HG02970 (cell line): ENCODE data around the gene NIPA2.
A peak's percentile ranks its signal among the peaks of the same experiment; 100 is the strongest.
"Not testable (repeated sequence)": the region's sequence is repeated elsewhere in the genome, so short reads cannot be mapped to it uniquely, and the experiment has no call there.

Source experiments
- ATAC-seq: cut with Tn5 transposase; IDR thresholded peaks from one replicate; pipeline ENCODE4 v1.9.1; 2021; ENCODE audit warnings: mild to moderate bottlenecking, moderate library complexity, moderate number of reproducible peaks; ENCODE audit not compliant: unreplicated experiment, low FRiP score

Gene NIPA2

DNA sequence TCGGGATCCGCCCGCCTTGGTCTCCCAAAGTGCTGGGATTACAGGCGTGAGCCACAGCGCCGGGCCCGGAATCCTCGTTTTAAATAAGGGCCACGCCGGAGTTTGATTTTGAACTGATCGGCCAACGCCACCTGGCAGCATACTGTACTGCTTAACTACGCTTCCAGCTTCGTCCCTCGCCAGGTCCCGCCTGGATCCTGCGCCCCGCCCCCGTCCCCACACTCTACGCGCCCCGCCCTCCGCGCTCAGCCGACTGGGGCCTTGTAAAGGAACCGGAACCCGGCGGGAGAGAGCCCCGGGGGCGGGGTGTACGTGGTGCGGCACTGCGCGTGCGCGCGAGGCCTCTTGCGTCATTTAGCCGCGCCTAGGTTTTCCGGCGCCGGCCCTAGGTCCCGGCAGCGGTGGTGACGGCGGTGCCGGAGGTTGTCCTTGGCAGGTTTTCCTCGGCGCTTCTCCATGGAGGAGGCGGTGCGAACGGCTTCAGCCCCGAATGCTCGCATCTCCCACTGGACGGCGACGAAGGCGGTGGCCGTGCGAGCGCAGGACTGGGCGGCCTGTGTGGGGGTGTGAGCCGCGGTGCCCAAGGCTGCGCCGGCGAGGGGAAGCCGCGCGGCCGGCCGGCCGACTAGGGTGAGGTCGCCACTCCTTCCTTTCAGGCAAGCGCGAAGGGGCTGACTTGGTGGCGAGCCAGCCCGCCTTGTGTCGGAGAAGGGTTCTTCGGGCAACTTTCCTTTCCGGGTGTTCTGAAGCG is at the start of gene NIPA2:
Gene NIPA2 (plus strand): TSS at position 375 of the 751 bp plus-strand sequence. CDS start 13,066 bp downstream, outside the sequence.
- ATAC-seq: peak; percentile 78

DNA sequence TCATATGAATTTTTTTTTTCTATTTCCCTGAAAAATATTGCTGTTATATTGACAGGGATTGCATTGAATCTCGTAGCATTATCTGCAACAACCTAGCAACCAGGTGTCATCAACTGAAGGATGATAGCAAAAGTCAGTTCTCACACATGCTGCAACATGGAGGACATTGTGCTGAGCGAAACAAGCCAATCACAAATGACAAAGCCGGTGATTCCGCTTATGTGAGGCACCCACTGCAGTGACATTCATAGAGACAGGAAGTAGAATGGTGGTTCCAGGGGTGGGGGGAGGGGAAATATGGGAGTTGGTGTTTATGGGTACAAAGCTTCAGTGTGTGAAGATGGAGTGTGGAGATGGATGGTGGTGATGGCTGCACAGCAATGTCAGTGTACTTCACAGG is 44.4 kb upstream of the NIPA2 start:
- ATAC-seq: no peak

DNA sequence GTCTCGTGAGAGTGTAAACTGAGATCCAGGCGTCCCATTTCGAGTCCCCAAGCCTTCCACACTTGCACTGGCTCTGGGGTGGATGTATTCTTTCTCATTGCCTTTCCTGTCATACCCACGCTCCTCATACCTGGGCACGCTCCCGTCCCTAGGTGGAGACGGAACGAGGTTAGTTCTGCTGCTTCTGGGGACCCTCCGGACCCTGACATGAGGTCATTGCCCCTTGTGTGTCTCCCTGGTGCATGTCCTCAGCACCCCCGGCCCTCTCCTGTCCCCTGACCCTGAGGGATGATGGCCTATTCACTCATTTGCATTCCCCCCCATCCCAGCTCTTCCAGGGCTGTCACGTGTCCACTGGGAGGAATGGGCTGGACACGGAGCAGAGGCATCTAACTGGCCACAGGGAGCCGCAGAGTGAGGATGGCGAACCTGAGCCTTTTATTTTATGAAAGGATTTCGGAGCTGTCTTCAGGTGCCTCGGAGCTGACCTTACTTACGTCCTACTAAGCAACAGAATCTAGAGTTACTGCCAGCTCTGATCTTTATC is 43.8 kb upstream of the NIPA2 start:
- no peak for ATAC-seq

DNA sequence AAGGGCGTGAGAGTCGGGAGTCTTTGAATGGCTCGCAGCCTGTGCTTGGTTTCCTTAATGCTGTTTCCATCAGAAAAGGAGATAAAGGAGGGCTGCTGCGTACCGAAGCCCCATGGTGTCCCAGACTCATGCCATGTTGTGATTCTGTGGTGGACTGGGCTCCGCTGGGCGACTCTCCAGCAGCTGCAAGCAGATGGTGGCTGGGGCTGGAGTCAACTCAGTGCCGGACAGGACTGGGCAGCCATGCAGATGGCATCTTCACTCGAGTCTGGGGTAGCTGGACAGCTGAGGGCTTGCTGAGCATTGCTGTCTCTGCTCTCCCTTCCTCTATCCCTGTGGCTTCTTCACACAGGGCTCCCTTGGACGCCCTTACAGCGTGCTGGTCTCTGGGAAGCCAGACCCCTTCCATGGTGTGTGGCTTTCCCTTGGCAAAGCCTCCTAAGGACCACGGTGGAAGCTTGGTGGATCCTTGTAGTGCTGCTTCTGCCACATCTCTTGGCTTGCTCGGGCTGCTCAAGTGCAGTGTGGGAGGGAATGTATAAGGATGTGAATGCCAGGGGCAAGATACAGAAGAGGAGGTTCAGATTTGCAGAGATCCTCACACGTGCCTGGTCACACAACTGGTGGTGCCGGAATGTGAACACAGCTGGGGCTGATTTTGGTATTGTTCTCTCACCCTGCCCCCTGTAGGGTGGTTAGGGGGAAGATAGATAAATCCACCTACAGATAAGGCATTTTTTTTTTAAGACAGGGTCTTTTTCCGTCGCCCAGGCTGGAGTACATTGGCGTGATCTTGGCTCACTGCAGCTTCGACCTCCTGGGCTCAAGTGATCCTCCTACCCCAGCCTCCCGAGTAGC is 43.0 kb upstream of the NIPA2 start:
- ATAC-seq: no peak

DNA sequence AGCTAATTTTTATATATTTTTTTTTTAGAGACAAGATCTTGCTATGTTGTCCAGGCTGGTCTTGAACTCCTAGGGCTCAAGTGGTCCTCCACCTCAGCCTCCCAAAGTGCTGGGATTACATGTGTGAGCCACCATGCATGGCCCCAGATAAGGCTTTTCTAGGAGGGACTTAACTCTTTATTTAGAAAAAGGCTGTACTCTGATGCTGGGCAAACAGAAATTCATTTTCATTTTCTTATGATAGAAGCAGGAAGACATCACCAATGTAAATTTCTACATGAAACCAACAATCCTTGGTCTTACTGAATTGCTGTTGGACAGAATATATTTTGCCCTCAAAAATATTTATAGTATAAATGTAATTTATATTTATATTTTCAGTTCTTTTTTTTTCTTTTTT is 42.4 kb upstream of the NIPA2 start:
- no peak for ATAC-seq

DNA sequence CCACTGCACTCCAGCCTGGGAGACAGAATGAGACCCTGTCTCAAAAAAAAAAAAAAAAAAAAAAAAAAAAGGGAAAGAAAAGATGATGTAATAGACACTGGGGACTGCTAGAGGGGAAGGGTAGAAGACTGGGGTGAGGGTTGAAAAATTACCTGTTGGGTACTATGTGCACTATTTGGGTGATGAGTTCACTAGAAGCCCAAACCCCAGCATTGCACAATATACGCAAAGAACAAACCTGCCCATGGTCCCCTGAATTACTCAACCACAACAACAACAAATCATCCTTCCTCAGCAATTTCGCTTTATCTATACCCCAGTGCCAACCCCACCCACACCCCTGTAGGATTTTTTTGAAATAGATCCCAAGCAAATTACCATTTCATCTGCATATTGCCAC is 38.6 kb upstream of the NIPA2 start:
- no peak for ATAC-seq

DNA sequence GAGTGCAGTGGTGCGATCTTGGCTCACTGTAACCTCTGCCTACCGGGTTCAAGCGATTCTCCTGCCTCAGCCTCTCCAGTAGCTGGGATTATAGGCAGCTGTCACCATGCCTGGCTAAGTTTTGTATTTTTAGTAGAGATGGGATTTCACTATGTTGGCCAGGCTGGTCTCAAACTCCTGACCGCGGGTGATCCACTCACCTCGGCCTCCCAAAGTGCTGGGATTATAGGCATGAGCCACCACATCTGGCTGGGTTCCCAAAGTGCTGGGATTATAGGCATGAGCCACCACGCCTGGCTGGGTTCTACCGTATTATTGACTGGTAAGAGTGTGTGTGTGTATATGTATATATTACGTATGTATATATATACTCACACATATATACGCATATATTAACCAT is 35.5 kb upstream of the NIPA2 start:
- ATAC-seq: not testable (repeated sequence)

DNA sequence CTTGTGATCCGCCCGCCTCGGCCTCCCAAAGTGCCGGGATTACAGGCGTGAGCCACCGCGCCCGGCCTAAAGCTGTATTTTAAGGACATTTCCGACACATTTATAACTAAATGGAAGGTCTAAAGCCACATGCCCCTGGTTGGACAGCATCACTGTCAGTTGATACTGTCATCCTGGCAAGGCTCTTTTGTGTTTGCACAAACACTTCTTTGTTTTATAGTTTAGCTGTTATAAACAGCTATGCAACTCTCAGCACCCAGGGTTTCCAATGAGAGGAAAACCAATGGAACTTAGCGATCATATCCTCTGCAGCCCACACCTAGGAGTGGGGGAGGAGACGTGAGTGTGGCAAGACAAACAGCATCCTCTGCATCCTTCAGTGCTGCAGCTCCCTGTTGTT is 32.3 kb upstream of the NIPA2 start:
- ATAC-seq: no peak

DNA sequence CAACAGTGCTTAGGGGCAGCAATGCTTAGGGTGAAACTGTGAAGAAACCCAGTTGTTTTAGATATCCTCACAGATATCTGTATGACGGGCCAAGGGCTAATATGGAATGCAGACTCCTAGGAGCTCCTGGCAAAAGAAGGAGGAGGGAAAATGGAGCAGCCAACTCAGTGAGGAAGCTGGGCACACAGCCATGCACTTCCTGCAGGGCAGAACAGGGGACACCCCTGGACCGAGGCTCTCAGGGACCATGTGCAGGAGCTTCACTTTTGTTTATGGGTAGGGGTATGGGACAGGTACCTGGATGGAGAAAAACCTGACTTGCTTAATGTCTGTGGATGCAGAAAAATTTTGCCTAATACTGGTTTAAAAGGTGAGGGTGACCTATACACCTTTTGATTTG is 31.8 kb upstream of the NIPA2 start:
- no peak for ATAC-seq

DNA sequence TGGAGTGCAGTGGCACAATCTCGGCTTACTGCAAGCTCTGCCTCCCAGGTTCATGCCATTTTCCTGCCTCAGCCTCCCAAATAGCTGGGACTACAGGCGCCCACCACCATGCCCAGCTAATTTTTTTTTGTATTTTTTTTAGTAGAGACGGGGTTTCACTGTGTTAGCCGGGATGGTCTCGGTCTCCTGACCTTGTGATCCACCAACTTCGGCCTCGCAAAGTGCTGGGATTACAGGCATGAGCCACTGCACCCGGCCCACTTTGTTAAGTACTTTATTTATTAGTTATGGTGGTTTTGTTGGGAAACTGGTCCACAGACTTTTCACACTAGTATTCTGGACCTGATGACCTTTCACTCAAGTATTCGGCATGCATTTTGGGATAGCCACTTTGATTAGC is 30.6 kb upstream of the NIPA2 start:
- not testable (repeated sequence) for ATAC-seq

DNA sequence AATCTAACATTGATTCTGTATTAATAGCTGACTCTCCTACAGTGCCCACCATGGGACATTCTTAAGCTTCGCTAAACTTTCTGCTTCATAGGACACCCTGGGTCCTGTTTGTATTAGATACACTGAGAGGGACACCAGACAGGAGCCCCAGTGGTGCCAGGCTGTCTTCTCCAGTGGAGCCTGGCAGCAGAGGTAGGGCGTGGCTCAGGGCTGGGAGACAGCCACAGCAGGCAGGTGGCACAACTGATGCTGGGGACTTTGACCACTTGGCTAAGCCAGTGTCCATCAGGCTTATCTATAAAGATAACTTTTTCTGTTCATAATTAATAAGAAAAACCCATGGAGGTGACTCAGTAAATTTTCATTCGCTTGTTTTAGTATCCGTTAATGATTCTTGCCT is 30.2 kb upstream of the NIPA2 start:
- ATAC-seq: no peak

DNA sequence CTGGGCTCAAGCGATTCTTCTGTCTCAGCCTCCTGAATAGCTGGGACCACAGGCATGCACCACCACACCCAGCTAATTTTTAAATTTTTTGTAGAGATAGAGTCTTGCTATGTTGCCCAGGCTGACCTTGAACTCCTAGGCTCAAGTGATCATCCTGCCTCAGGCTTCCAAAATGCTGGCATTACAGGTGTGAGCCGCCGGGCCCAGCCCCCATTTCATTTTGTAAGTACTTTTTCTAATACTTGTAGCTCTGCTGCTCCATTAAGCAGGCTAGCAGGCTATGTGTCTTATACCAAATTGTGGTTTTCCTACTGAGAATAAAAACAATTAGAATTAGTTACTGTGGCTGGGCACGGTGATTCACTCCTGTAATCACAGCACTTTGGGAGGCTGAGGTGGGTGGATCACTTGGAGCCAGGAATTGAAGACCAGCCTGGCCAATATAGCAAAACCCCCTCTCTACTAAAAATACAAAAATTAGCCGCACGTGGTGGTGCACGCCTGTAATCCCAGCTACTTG is 29.6 kb upstream of the NIPA2 start:
- ATAC-seq: no peak

DNA sequence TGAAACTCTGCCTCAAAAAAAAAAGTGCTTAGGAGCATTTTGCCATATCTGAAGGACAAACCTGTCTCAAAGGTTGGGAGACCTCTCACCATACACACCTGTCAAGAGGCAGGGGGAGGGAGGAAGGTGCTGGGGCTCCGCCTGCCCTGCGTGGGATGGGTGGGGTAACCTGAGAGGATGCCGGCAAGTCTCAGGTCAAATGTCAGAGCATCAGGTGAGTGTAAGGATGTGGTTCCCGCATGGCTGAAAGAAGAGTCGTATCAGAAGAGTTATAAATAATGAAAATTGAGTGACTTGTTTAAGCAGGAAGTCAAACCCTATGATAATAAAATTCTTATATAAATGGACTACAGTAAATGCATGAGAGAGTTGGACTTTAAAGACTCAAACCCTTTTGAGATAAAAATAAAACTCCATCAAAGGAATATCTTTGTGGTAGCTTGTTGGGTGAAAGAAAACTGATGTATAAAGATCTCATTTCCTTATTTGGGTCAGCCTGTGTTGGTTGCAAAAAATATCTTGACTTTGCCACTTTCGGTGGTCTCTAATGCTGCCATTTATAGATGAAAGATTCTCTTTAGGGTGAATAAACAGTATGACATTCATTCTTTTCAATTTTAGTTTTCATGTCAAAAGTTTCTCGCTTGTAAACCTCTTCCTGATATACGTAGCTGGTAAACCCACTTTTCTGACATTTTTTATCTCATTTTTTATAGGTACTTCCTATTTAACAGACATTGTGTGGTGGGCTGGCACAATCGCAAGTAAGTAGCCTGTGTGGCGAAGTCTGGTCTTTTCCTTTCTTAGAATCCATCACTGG is 28.2 kb upstream of the NIPA2 start:
- ATAC-seq: no peak

DNA sequence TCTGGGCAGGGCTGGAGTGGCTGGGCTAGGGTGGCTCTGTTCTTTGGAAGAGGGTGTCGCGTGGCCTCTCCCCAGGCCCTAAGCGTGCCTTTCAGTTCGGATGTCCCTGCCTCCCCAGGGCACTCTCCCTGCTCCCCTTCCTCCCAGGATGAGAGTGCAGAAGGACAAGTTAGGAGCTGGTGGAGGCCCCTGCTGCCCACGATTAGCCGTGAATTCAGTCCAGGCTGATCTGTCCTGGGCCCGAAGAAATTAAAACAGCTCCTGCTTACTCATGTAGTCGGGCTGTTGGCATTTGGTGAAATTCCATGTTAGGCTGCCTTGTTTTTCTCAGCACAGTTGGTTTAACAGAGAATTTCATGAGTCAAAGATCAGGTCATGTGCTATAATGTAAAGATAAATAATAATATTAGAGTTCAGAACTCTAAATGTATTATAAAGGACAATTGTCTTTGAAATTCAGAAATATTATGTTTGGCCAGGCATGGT is 27.6 kb upstream of the NIPA2 start:
- no peak for ATAC-seq

DNA sequence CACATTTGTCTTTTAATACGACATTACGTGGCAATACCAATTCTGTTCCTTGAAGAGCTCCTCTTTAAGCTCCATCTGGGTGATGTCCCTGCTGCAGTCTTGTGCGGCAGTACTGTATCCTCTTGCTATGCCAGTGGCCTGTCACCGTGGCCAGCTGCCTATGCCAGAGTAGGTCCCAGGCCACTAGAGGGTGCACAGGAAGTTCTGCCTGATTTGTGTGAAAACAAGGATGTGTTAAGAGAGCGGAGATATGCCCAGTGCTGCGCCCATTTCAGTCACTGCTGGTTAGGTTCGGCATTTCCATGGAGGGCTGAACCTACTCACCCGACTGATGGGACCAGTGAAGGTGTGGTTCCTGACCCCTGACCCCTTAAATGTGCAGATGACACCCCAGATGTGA is 26.8 kb upstream of the NIPA2 start:
- ATAC-seq: no peak

DNA sequence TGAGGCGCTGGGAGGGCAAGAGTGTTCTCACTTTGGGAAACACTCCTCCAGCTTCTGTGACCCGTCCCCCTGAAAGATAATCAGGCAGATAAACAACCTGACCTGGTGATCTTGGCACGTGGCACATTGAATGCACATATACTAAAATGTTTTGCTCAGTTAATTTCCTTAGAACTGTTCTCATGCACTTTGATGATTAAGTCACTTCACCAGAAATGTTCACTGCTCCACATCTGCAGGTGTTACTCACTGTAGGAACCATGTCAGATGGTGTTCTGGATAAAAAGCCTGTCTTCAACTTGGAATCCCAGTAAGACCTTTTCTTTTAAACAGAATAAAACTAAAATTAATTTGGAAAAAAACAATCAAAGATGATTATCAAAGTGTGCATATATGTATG is 24.6 kb upstream of the NIPA2 start:
- ATAC-seq: no peak

DNA sequence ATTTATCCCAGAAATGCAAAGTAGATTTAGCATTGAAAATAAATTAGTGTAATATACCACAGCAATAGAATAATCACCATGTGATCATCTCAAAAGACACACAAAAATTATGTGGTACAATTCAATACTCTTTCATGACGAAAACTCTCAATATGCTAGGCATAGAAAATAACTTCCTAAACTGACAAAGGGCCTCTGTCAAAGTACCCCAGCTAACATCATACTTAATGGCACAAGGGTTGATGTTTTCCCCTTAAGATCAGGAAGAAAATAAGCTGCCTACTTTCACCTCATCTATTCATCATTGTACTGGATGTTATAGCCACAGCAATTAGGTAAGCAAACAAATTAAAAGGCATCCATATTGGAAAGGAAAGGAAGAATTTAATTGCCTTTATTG is 22.7 kb upstream of the NIPA2 start:
- no peak for ATAC-seq

DNA sequence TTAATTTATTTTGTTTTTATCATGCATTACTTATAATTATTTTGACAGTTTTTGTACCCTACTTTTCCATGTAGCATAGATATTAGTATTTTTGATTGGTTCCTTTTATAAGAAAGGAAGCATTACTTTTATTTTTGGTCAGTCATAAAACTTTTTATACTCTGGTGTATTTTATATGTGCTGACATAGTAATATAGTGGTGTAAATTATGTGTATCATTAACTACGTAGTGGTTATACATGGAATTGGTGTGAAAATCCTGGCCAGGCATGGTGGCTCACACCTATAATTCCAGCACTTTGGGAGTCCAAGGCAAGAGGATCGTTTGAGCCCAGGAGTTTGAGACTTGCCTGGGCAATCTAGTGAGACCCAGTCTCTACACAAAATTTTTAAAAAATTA is 18.8 kb upstream of the NIPA2 start:
- no peak for ATAC-seq

DNA sequence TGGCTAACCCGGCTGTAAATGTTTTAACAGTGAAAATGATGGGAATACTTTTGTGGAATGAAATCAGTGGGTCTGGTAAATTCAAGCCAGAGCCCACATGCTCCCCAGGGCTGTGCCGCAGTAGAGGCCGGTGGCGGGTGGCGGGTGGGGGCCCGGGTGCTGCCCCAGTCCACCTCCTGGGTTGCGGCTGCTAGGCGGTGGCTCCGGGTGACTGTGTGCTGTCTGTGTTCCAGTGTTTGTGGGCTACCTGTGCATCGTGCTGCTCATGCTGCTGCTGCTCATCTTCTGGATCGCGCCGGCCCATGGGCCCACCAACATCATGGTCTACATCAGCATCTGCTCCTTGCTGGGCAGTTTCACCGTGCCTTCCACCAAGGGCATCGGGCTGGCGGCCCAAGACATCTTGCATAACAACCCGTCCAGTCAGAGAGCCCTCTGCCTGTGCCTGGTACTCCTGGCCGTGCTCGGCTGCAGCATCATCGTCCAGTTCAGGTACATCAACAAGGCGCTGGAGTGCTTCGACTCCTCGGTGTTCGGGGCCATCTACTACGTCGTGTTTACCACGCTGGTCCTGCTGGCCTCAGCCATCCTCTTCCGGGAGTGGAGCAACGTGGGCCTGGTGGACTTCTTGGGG is 14.9 kb upstream of the NIPA2 start:
- ATAC-seq: no peak

DNA sequence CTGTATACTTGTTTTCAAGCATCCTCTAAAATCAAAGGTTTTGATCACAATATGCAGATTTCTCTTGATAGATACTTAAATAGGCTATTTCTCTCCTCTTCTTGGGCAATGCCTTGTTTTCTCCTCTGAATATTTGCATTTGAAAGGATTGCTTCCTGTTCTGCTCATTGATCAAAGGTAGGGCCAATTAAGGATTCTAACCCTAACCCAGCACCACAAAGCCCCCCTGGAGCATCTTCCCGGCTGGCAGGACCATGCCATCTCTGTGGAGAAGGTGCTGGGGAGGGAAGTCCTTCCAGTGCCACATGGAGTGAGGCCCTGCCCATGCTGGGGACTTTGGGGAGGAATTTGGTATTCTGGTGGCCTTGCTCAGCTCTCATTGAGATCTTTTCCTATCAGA is 11.3 kb upstream of the NIPA2 start:
- ATAC-seq: no peak
